Naive thymus-derived CD8-positive, alpha-beta T cell (primary cell): ENCODE results near the gene EFCAB8. TPM values are rescaled to one million over a fixed set of nuclear protein-coding genes. Genes with fewer than 3 reads are reported as not detected.
"Not testable (repeated sequence)": the region's sequence is repeated elsewhere in the genome, so short reads cannot be mapped to it uniquely, and the experiment has no call there.

ENCODE experiments used
- ATAC-seq, 2 donors: fragments of 150-1000 bp; cut with Tn5 transposase in 1 of 2; sonication (Bioruptor Pico), chemical (Tn5 transposase) in 1 of 2; 1 replicate in 1 of 2; 2 replicates in 1 of 2; pipeline ENCODE4 v1.10.0; 2021; ENCODE audit warnings: mild to moderate bottlenecking in 2 of 2, moderate library complexity in 2 of 2
- POLR2A ChIA-PET: fragments of 350-600 bp; sonication (Branson Sonifier 250); formaldehyde crosslinking; loops from one replicate; lab custom pipeline; 2021; ENCODE audit warnings: antibody characterized with exemption; lab: Charles Lee
- DNase-seq, 10 donors: peaks; one replicate each; pipeline versions ENCODE4 v3.0.0 to v3.0.0-alpha.2; 2020 to 2022
- H3K27ac Mint-ChIP-seq, 10 donors: one replicate each; pipeline ENCODE4 v1.8.0; 2020 to 2022; ENCODE audit warnings: mild to moderate bottlenecking in 10 of 10, mixed read lengths in 10 of 10, moderate library complexity in 4 of 10, inconsistent platforms in 1 of 10
- H3K27me3 Mint-ChIP-seq, 5 donors: one replicate each; pipeline ENCODE4 v1.8.0; 2021 to 2022; ENCODE audit warnings: mixed read lengths in 5 of 5
- H3K36me3 Mint-ChIP-seq, 3 donors: one replicate each; pipeline ENCODE4 v1.8.0; 2020 to 2022; ENCODE audit warnings: mixed read lengths in 3 of 3, mild to moderate bottlenecking in 2 of 3, inconsistent platforms in 1 of 3
- H3K4me1 Mint-ChIP-seq, 4 donors: one replicate each; pipeline ENCODE4 v1.8.0; 2021 to 2022; ENCODE audit warnings: mixed read lengths in 4 of 4
- H3K4me3 Mint-ChIP-seq, 10 donors: one replicate each; pipeline ENCODE4 v1.8.0; 2020 to 2022; ENCODE audit warnings: mild to moderate bottlenecking in 10 of 10, mixed read lengths in 10 of 10, moderate library complexity in 6 of 10, inconsistent platforms in 1 of 10
- H3K9me3 Mint-ChIP-seq, 9 donors: one replicate each; pipeline ENCODE4 v1.8.0; 2020 to 2022; ENCODE audit warnings: mixed read lengths in 9 of 9, mild to moderate bottlenecking in 3 of 9, inconsistent platforms in 1 of 9, moderate library complexity in 1 of 9
- polyA plus RNA-seq, 3 donors: library from polyadenylated mRNA; unstranded; fragments of 300-500 nt; fragmentation: Illumina TruSeq; gene quantifications; one replicate each; pipeline ENCODE4 v1.2.3, GENCODE V29; 2021
- total RNA-seq, 8 experiments: library from RNA in 2 of 8; stranded (reverse) in 2 of 8; gene quantifications; one replicate each; pipeline ENCODE4 v1.2.3 and lab custom pipeline; 2021 to 2026

The EFCAB8 gene
- total and polyA plus RNA-seq, 5 experiments from 2014 or later = 2.2 to 2.9 TPM; not detected in 3

DNA sequence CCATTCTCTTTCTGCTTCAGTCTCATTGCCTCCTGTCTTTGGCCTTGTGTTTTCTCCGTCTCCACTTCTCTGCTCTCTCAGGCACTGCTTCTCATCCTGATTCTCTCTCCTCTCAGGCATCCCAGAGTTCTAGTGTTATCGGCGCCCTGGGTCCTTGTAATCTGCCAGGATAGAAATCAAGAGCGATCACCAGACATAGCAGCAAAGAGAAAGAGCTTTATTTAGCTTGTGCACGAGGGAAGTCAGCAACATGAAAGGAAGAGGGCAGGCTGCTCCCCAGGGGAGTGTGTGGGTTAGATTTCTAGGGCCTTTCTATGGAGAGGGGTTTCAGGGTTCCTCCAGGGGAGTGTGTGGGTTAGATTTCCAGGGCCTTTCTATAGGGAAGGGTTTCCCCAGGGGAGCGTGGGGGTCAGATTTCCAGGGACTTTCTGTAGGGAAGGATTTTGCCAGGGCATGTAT lies 113.0 kb downstream of the EFCAB8 start:
- Mint-ChIP-seq H3K27ac (no peak overlapping the region), H3K9me3 (peaks cover 0 to 11% (median 1%) of the 10 kb centered on the region in 9 donors), H3K27me3 (no peaks in the 10 kb centered on the region), H3K36me3 (peaks cover 0 to 7% (median 3%) of the 10 kb centered on the region in 3 donors), H3K4me1 (peaks cover 5 to 55% (median 25%) of the 10 kb centered on the region in 4 donors), H3K4me3 (no peak overlapping the region)
- POLR2A ChIA-PET = interaction anchor here (0.6 to 3.1 kb wide), 10 partner anchors 11 to 1001 kb away, joined by 3 to 19 read pairs (median 4); no protein-coding TSS in a partner anchor
- peak in 6 of 10 donors; percentile 22 to 65 (median 44) for DNase-seq
- peak; percentile 26 to 45 for ATAC-seq

DNA sequence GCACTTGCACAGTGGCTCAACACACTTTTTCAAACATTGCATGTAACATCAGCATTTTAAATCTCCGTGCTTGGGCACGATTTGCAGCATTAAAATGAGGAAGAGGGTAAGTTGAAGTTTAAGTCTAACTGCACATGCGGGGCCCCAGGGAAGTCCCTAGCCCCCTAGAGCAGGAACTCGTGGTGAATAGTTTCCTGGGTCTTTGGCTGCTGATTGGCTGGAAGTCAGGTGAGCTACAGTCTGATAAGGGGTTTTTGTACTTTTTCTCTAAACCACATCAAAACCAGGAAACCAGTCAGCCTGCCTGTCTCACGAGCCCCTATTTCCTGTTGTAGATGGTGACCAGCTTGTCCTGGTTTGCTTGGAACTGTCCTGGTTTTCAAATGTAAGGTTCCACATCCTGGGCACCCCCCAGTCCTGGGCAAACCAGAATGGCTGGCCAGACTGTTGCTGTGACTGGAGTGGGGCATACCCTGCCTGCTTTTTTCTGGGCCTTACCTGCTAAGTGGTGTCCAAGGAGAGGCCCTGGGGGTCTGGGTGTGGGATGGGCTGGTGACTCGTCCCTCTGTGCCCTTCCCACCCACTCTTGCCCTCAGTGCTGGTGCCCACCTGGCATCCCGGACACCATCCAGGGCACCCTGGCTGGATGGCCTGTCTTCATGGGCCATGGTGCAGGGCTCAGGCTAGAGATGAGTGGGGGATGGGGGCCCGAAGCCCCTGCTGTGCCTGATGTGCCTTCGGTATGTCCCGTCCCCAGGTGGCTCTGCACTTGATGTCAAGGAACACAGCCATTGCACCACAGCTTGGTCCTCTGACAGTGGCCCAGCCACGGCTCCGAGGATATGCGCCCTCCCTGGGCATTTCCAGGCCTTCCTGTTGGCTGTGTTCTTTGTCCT lies 113.7 kb downstream of the EFCAB8 start:
- peak; percentile 62 to 96 (median 91) for DNase-seq
- ATAC-seq = peak; percentile 83 to 86
- peaks cover 0 to 10% (median 5%) of the 10 kb centered on the region in 3 donors for H3K36me3 Mint-ChIP-seq
- no peak overlapping the region for H3K4me3 Mint-ChIP-seq
- peaks cover 10 to 49% (median 26%) of the 10 kb centered on the region in 4 donors for H3K4me1 Mint-ChIP-seq
- no peak overlapping the region for H3K27ac Mint-ChIP-seq
- H3K9me3 Mint-ChIP-seq = peaks cover 0 to 16% (median 2%) of the 10 kb centered on the region in 9 donors
- no peaks in the 10 kb centered on the region for H3K27me3 Mint-ChIP-seq
- POLR2A ChIA-PET = interaction anchor here (0.6 to 3.1 kb wide), 10 partner anchors 12 to 153 kb away, joined by 3 to 19 read pairs (median 4); no protein-coding TSS in a partner anchor

DNA sequence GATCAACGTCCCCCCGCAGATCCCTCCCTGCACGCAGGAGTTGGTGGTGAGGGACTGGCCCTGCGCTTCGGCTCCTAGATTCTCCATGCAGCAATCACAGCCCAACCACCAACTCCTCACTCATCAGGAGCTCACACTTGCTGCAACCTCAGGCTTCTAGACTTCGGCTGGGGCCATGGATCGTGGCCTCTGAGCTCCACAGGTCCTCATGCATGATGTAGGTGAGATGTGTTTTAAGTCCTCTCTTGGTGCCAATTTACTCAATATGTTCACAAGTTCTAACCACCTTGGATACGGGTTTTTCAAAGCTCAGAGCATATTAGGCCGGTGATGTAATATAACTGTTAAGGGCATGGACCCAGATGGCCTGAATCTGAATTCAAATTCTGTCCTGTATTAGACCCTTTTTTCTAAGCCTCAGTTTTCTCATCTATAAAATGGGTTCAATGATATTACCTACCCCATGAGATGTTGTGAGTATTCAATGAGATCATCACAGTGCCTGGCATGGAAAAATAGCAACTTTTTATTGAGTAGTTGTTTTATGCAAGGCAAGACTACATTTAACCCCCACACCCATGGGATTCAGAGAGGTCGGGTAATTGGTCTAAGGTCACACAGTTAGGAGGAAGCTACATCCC lies 114.5 kb downstream of the EFCAB8 start:
- Mint-ChIP-seq H3K4me1 (peaks cover 12 to 43% (median 29%) of the 10 kb centered on the region in 4 donors), H3K27ac (no peak overlapping the region), H3K36me3 (peaks cover 0 to 10% (median 5%) of the 10 kb centered on the region in 3 donors), H3K27me3 (no peaks in the 10 kb centered on the region), H3K9me3 (peaks cover 0 to 18% (median 2%) of the 10 kb centered on the region in 9 donors), H3K4me3 (no peak overlapping the region)
- DNase-seq (peak in 1 of 10 donors; percentile 45), ATAC-seq (no peak)
- POLR2A ChIA-PET = interaction anchor here (1.1 to 3.1 kb wide), 6 partner anchors 11 to 27 kb away, joined by 3 to 19 read pairs (median 5); no protein-coding TSS in a partner anchor

DNA sequence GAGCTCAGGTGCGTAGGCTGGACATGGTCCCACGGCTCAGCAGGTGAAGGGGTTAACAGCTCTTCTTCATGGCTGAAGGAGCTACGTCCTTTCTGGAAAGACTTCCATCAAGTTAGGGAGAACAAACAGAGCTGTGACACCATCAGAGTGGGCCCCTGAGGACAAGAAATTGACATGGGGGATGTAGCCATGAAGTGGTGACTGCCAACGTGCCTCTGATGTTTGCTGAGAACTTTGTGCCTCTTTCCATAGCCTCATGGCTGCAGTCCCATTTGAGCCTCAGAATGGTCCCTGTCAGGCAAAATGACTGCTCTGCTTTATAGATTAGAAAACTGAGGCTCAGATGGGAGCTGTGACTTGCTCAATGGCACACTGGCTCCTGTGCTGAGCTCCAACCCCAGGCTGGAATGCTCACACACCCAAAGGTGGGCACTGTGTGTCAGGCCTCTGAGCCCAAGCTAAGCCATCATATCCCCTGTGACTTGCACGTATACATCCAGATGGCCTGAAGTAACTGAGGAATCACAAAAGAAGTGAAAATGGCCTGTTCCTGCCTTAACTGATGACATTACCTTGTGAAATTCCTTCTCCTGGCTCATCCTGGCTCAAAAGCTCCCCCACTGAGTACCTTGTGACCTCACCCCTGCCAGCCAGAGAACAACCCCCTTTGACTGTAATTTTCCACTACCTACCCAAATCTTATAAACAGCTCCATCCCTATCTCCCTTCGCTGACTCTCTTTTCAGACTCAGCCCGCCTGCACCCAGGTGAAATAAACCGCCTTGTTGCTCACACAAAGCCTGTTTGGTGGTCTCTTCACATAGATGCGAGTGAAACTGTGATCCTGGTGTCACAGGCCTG lies 115.7 kb downstream of the EFCAB8 start:
- Mint-ChIP-seq H3K27ac (peak overlapping the region in 3 of 10 donors; percentile 30 to 84 (median 61)), H3K9me3 (peaks cover 0 to 18% (median 2%) of the 10 kb centered on the region in 9 donors), H3K36me3 (peaks cover 0 to 10% (median 5%) of the 10 kb centered on the region in 3 donors), H3K4me3 (peak overlapping the region in 8 of 10 donors; percentile 12 to 61 (median 46)), H3K4me1 (peaks cover 15 to 35% (median 31%) of the 10 kb centered on the region in 4 donors)
- POLR2A ChIA-PET = interaction anchor here (0.6 to 1.7 kb wide), 6 partner anchors 10 to 29 kb away, joined by 3 to 6 read pairs (median 3); no protein-coding TSS in a partner anchor
- not testable (repeated sequence) for H3K27me3 Mint-ChIP-seq, ATAC-seq
- DNase-seq = peak in 1 of 10 donors; percentile 13

DNA sequence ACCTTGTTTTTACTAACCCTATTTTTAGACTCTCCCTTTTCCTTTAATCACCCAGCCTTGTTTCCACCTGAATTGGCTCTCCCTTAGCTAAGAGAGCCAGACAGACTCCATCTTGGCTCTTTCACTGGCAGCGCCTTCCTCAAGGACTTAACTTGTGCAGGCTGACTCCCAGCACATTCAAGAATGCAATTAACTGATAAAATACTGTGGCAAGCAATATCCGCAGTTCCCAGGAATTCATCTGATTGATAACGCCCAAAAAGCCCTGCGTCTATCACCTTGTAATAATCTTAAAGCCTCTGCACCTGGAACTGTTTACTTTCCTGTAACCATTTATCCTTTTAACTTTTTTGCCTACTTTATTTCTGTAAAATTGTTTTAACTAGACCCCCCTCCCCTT lies 116.4 kb downstream of the EFCAB8 start:
- Mint-ChIP-seq H3K4me3 (peak overlapping the region in 4 of 10 donors; percentile 11 to 61 (median 48)), H3K9me3 (peaks cover 0 to 18% (median 2%) of the 10 kb centered on the region in 9 donors), H3K4me1 (peaks cover 15 to 36% (median 26%) of the 10 kb centered on the region in 4 donors), H3K36me3 (peaks cover 0 to 10% (median 5%) of the 10 kb centered on the region in 3 donors), H3K27ac (peak overlapping the region in 4 of 10 donors; percentile 41 to 81 (median 68))
- H3K27me3 Mint-ChIP-seq, ATAC-seq, DNase-seq: not testable (repeated sequence)
- POLR2A ChIA-PET = interaction anchor here (0.6 to 1.2 kb wide), 3 partner anchors 9 to 29 kb away, joined by 3 read pairs; no protein-coding TSS in a partner anchor

DNA sequence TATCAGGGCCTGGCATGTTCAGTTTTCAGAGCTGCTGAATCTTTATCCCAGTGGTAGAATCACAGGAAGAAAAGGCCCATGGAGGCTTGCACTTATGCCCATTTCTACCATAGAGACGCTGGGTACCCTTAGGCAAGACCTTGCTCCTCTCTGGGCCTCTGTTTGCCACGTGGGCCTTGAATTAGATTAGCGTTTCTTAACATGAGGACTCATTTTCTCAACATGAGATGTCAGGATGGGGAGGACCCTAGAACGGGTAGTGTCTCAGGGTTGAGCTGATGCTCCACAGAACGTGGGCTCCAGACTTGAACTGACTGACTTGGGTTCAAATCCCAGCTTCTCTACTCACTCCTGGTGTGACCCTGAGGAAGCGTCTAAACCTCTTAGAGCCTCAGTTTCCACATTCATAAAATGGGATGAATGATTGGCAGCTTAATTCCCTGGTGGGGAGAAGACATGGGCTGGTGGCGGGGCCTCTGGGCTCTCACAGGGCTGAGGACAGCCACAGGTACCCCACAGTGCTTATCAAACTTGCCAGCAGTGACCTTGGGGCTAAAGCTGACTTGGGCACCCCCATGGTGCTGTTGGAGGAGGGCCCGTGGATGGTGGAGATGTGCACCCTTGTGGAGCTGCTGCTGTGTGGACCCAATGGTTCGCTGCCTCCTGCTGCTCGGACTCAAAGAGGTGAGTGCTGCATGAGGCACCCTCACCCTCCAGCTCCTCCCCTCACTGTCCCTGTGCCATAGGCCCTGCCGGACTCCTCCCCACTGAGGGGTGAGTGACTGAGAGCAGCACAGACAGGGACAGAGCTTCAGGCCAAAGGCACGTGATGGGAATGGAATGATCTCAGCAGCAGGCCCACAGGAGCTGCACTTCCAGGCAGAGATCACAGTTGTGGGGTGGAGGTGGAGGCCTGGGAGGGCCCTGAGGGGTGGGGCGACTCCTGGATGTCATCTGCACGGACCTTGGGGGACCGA lies 117.3 kb downstream of the EFCAB8 start:
- DNase-seq (peak in 2 of 10 donors; percentile 12 to 41), ATAC-seq (no peak)
- H3K9me3 Mint-ChIP-seq = peaks cover 0 to 18% (median 2%) of the 10 kb centered on the region in 9 donors
- H3K4me1 Mint-ChIP-seq = peaks cover 15 to 38% (median 26%) of the 10 kb centered on the region in 4 donors
- peaks cover 0 to 10% (median 5%) of the 10 kb centered on the region in 3 donors for H3K36me3 Mint-ChIP-seq
- POLR2A ChIA-PET = interaction anchor here (0.8 to 1.9 kb wide), 4 partner anchors 9 to 29 kb away, joined by 3 to 9 read pairs (median 6); partner anchors contain the start of gene SUN5
- H3K27ac Mint-ChIP-seq = peak overlapping the region in 8 of 10 donors; percentile 32 to 93 (median 78)
- no peaks in the 10 kb centered on the region for H3K27me3 Mint-ChIP-seq
- peak overlapping the region in 5 of 10 donors; percentile 7 to 49 (median 45) for H3K4me3 Mint-ChIP-seq

DNA sequence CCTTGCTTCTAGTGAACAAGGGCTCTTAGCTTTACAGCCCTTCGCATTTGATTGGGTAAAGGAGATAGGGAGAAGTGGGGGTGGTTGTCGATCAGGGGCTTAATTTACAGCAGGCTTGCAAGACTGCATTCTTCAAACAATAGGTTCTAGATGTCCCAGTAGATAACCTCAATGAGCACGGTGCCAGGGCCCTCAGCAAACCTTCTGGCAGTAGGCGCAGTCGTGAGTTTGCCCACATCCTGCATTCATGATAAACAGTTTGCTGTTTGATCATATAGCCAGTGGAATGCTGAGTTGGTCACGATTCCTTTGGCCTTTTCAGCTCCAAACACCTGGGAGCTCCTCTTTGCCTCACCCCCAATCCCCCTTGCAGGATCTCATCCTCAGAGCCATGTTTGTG lies 118.0 kb downstream of the EFCAB8 start:
- POLR2A ChIA-PET = interaction anchor here (1.5 to 1.9 kb wide), 3 partner anchors 9 to 28 kb away, joined by 5 to 9 read pairs (median 6); partner anchors contain the start of gene SUN5
- H3K27me3 Mint-ChIP-seq = no peaks in the 10 kb centered on the region
- ATAC-seq (no peak), DNase-seq (peak in 3 of 10 donors; percentile 16 to 57 (median 28))
- peak overlapping the region in 8 of 10 donors; percentile 32 to 93 (median 78) for H3K27ac Mint-ChIP-seq
- peaks cover 0 to 18% (median 2%) of the 10 kb centered on the region in 9 donors for H3K9me3 Mint-ChIP-seq
- H3K36me3 Mint-ChIP-seq = peaks cover 0 to 10% (median 5%) of the 10 kb centered on the region in 3 donors
- H3K4me3 Mint-ChIP-seq = peak overlapping the region in 5 of 10 donors; percentile 2 to 49 (median 40)
- H3K4me1 Mint-ChIP-seq = peaks cover 15 to 43% (median 29%) of the 10 kb centered on the region in 4 donors

DNA sequence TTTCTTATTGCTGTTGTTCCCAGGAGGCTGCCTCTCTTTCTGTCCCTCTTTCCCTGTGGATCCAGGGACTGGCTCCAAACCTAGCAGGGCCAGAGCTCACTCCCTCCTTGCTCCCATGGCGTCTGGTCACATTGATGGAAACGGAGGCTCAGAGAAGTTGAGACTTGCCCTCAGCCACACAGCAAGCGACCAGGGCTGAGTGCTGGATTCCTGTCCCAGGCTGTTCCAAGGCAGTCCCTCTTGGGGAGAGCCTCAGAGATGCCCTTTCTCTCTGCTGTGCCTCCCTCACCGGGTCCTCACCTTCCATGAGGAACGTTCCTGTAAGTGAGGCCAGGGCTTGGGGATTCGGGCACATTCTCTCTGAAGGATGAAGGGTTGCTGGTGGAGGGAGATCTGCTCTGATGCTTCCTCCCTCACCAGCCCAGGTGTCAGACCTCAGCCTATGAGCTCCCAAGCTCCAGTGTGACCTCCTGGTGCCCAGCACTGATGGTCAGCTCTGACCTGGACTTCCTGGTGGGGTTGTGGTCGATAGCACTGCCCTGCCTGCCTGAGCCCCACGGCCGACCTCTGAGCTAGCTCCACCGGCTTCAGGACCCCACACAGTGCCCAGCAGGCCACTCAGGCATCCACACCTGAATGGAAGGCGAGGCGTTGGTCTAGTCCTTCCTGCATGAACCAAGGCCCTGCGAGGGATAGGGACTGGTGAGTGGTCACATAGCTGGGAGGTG lies 118.7 kb downstream of the EFCAB8 start:
- peak overlapping the region in 4 of 10 donors; percentile 2 to 45 (median 36) for H3K4me3 Mint-ChIP-seq
- POLR2A ChIA-PET = interaction anchor here (1.5 to 1.9 kb wide), 4 partner anchors 8 to 28 kb away, joined by 5 to 9 read pairs (median 6); partner anchors contain the start of gene SUN5
- peak overlapping the region in 9 of 10 donors; percentile 32 to 93 (median 76) for H3K27ac Mint-ChIP-seq

DNA sequence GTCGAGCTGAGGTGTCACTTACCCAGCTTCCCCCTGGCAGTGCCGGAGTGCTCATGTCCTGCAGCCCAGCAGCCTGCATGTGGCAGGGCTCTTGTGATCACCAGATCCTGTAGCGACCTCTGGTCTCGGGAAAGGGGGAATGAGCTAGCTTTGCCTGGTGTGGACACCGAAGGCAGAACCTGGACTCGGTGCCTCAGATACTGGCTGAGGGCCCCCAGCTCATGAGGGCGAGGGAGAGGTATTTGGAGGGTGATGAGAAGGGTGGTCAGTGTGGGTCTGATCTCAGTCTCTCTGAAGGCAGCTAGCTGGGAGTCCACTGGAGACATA lies 119.2 kb downstream of the EFCAB8 start:
- DNase-seq (peak in 1 of 10 donors; percentile 27), ATAC-seq (no peak)
- H3K4me3 Mint-ChIP-seq = peak overlapping the region in 2 of 10 donors; percentile 27 to 34
- peak overlapping the region in 9 of 10 donors; percentile 48 to 90 (median 80) for H3K27ac Mint-ChIP-seq
- no peaks in the 10 kb centered on the region for H3K27me3 Mint-ChIP-seq
- H3K4me1 Mint-ChIP-seq = peaks cover 15 to 52% (median 35%) of the 10 kb centered on the region in 4 donors
- H3K9me3 Mint-ChIP-seq = peaks cover 0 to 18% (median 2%) of the 10 kb centered on the region in 9 donors
- H3K36me3 Mint-ChIP-seq = peaks cover 0 to 10% (median 5%) of the 10 kb centered on the region in 3 donors
- POLR2A ChIA-PET = interaction anchor here (1.8 to 1.9 kb wide), 2 partner anchors 11 to 12 kb away, joined by 6 to 9 read pairs; no protein-coding TSS in a partner anchor

More for the DNA sequence above, 118.7 kb downstream of the EFCAB8 start:
- peak in 2 of 10 donors; percentile 10 to 37 for DNase-seq
- peaks cover 15 to 48% (median 33%) of the 10 kb centered on the region in 4 donors for H3K4me1 Mint-ChIP-seq
- H3K36me3 Mint-ChIP-seq = peaks cover 0 to 10% (median 5%) of the 10 kb centered on the region in 3 donors
- ATAC-seq = no peak
- peaks cover 0 to 18% (median 2%) of the 10 kb centered on the region in 9 donors for H3K9me3 Mint-ChIP-seq
- no peaks in the 10 kb centered on the region for H3K27me3 Mint-ChIP-seq
